H1 (cell line): ENCODE results near the gene DTX3. TPM values are rescaled to one million over a fixed set of nuclear protein-coding genes. Genes with fewer than 3 reads are reported as not detected.
A peak's percentile ranks its signal among the peaks of the same experiment; 100 is the strongest.

Experiments used
- CTCF ChIA-PET: fragments of 300-600 bp; sonication (Branson Sonifier 250); formaldehyde crosslinking; loops from one replicate; lab custom pipeline; 2021; ENCODE audit not compliant: partially characterized antibody; lab: Charles Lee
- POLR2A ChIA-PET: fragments of 300-600 bp; sonication (Branson Sonifier 250); formaldehyde crosslinking; loops from one replicate; lab custom pipeline; 2021; ENCODE audit warnings: inconsistent platforms; ENCODE audit not compliant: partially characterized antibody; lab: Charles Lee
- DNase-seq, 2 experiments: peaks; one replicate each; pipeline versions ENCODE4 v3.0.0 to v3.0.0-alpha.2; 2010 to 2022; ENCODE audit warnings: low spot score in 2 of 2, low read depth in 1 of 2, mixed read lengths in 1 of 2
- FAIRE-seq: peaks from 2 replicates; lab custom pipeline; 2011; peaks lifted over from hg19 to GRCh38; lab: Jason Lieb, UNC
- H2AFZ ChIP-seq: 2 replicates; pipeline ENCODE4 v1.8.1; 2012; ENCODE audit warnings: low read length, inconsistent platforms
- H2AK5ac ChIP-seq: 2 replicates; pipeline ENCODE4 v1.6.1; 2013; ENCODE audit warnings: low read depth, low read length
- H2BK120ac ChIP-seq: replicated peaks from 2 replicates; pipeline ENCODE3; 2013; ENCODE audit warnings: low read depth, low read length, inconsistent platforms
- H2BK12ac ChIP-seq: 2 replicates; pipeline ENCODE4 v1.6.1; 2013; ENCODE audit warnings: low read depth, low read length
- H2BK15ac ChIP-seq: 2 replicates; pipeline ENCODE4 v1.6.1; 2013; ENCODE audit warnings: low read length
- H2BK20ac ChIP-seq: 2 replicates; pipeline ENCODE4 v1.6.1; 2013; ENCODE audit warnings: low read length
- H2BK5ac ChIP-seq: 2 replicates; pipeline ENCODE4 v1.6.1; 2013; ENCODE audit warnings: low read depth, low read length
- H3K14ac ChIP-seq: 2 replicates; pipeline ENCODE4 v1.6.1; 2013; ENCODE audit warnings: inconsistent platforms; ENCODE audit not compliant: insufficient read length
- H3K18ac ChIP-seq: 2 replicates; pipeline ENCODE4 v1.6.1; 2013; ENCODE audit warnings: low read length; ENCODE audit errors: extremely low read depth
- H3K23ac ChIP-seq: 2 replicates; pipeline ENCODE4 v1.6.1; 2013; ENCODE audit warnings: inconsistent platforms; ENCODE audit not compliant: insufficient read length
- H3K23me2 ChIP-seq: 2 replicates; pipeline ENCODE4 v1.6.1; 2013; ENCODE audit warnings: low read depth, low read length
- H3K27ac ChIP-seq: 2 replicates; pipeline ENCODE4 v1.6.1; 2011; ENCODE audit warnings: low read depth, low read length, inconsistent platforms
- H3K27me3 ChIP-seq, 4 experiments: replicated peaks in 1 of 4; 1 replicate in 1 of 4; 2 replicates in 3 of 4; pipeline versions ENCODE4 v1.6.1 to v1.8.1; 2011 to 2013; ENCODE audit warnings: low read length in 3 of 4, mild to moderate bottlenecking in 3 of 4, inconsistent platforms in 2 of 4, mixed read lengths in 2 of 4, moderate library complexity in 1 of 4; ENCODE audit not compliant: control insufficient read depth in 3 of 4, insufficient read depth in 3 of 4; ENCODE audit errors: extremely low read depth in 1 of 4
- H3K36me3 ChIP-seq, 4 experiments: 2 replicates each; pipeline versions ENCODE4 v1.6.1 to v1.8.1; 2011 to 2013; ENCODE audit warnings: mild to moderate bottlenecking in 4 of 4, low read length in 3 of 4, moderate library complexity in 2 of 4, control low read depth in 1 of 4, inconsistent platforms in 1 of 4; ENCODE audit not compliant: insufficient read depth in 4 of 4, control insufficient read depth in 2 of 4
- H3K4ac ChIP-seq: replicated peaks from 2 replicates; pipeline ENCODE3; 2013; ENCODE audit warnings: low read length, low read depth, mixed read lengths, inconsistent platforms; ENCODE audit not compliant: insufficient read length
- H3K4me1 ChIP-seq, 4 experiments: replicated peaks in 1 of 4; 1 replicate in 1 of 4; 2 replicates in 3 of 4; pipeline versions ENCODE4 v1.6.1 to v1.8.1; 2011 to 2013; ENCODE audit warnings: low read length in 3 of 4, inconsistent platforms in 2 of 4, mixed read lengths in 1 of 4; ENCODE audit not compliant: insufficient read depth in 4 of 4, control insufficient read depth in 3 of 4
- H3K4me2 ChIP-seq, 2 experiments: 2 replicates each; pipeline versions ENCODE4 v1.6.1 to v1.8.1; 2011 to 2013; ENCODE audit warnings: low read depth in 2 of 2, low read length in 2 of 2, control low read depth in 1 of 2, inconsistent platforms in 1 of 2, mild to moderate bottlenecking in 1 of 2; ENCODE audit not compliant: insufficient read depth in 1 of 2
- H3K4me3 ChIP-seq, 4 experiments: fragments of 200-600, 300-600 bp in 1 of 4; sonication (generic), shearing (Covaris generic), sonication (Bioruptor Twin) in 1 of 4; 2 replicates each; pipeline versions ENCODE4 v1.5.1 to v1.8.1; 2011 to 2016; ENCODE audit warnings: low read length in 4 of 4, low read depth in 3 of 4, control low read depth in 2 of 4, inconsistent platforms in 2 of 4, mild to moderate bottlenecking in 2 of 4, mixed read lengths in 1 of 4, moderate library complexity in 1 of 4; ENCODE audit not compliant: insufficient read depth in 2 of 4; ENCODE audit errors: extremely low read depth in 1 of 4
- H3K56ac ChIP-seq: replicated peaks from 2 replicates; pipeline ENCODE3; 2013; ENCODE audit warnings: low read depth, mild to moderate bottlenecking, mixed read lengths, low read length, inconsistent platforms; ENCODE audit not compliant: insufficient read length
- H3K79me1 ChIP-seq: 2 replicates; pipeline ENCODE4 v1.6.1; 2013; ENCODE audit warnings: low read depth, low read length, control low read depth
- H3K79me2 ChIP-seq, 2 experiments: 2 replicates each; pipeline versions ENCODE4 v1.6.1 to v1.8.1; 2012 to 2013; ENCODE audit warnings: low read length in 2 of 2, mild to moderate bottlenecking in 2 of 2, inconsistent platforms in 1 of 2; ENCODE audit not compliant: insufficient read depth in 2 of 2, control insufficient read depth in 1 of 2
- H3K9ac ChIP-seq, 4 experiments: replicated peaks in 1 of 4; 1 replicate in 1 of 4; 2 replicates in 3 of 4; pipeline versions ENCODE4 v1.6.1 to v1.8.1; 2011 to 2013; ENCODE audit warnings: low read depth in 3 of 4, low read length in 3 of 4, control low read depth in 2 of 4, mild to moderate bottlenecking in 2 of 4, moderate library complexity in 2 of 4, inconsistent platforms in 1 of 4; ENCODE audit errors: extremely low read depth in 1 of 4
- H3K9me3 ChIP-seq, 2 experiments: 2 replicates each; pipeline versions ENCODE4 v1.6.1 to v1.8.1; 2012 to 2013; ENCODE audit warnings: mild to moderate bottlenecking in 2 of 2, moderate library complexity in 2 of 2, control low read depth in 1 of 2, inconsistent platforms in 1 of 2, low read depth in 1 of 2, low read length in 1 of 2, mixed read lengths in 1 of 2; ENCODE audit not compliant: insufficient read depth in 2 of 2
- H4K20me1 ChIP-seq, 2 experiments: replicated peaks in 1 of 2; 2 replicates each; pipeline versions ENCODE3 to v1.8.1; 2011 to 2013; ENCODE audit warnings: inconsistent platforms in 2 of 2, low read length in 2 of 2, mild to moderate bottlenecking in 1 of 2; ENCODE audit not compliant: insufficient read depth in 2 of 2, control insufficient read depth in 1 of 2
- H4K5ac ChIP-seq: 2 replicates; pipeline ENCODE4 v1.6.1; 2013; ENCODE audit warnings: low read length, low read depth, mixed read lengths, inconsistent platforms; ENCODE audit not compliant: insufficient read length
- H4K8ac ChIP-seq: 2 replicates; pipeline ENCODE4 v1.8.0; 2013; ENCODE audit warnings: mild to moderate bottlenecking, moderate library complexity, low read length, inconsistent platforms; ENCODE audit not compliant: insufficient read depth; ENCODE audit errors: extremely low read depth
- H4K91ac ChIP-seq: replicated peaks from 2 replicates; pipeline ENCODE3; 2013; ENCODE audit warnings: low read length, mixed read lengths, inconsistent platforms; ENCODE audit not compliant: insufficient read length
- BCL11A ChIP-seq, 2 experiments: IDR thresholded peaks; one replicate each; pipeline ENCODE4 v1.6.1; 2011; ENCODE audit warnings: low read depth in 2 of 2, low read length in 2 of 2, mild to moderate bottlenecking in 2 of 2
- CHD1 ChIP-seq: IDR thresholded peaks from 2 replicates; pipeline ENCODE4 v1.6.1; 2012; ENCODE audit warnings: low read depth, low read length, improper control_type of control experiment
- RNF2 ChIP-seq: fragments of 200-900, 300-1000 bp; sonication (generic); IDR thresholded peaks from 2 replicates; pipeline ENCODE4 v1.7.1; 2016; ENCODE audit warnings: borderline replicate concordance, low read depth, mild to moderate bottlenecking, antibody characterized with exemption, low read length; ENCODE audit not compliant: poor library complexity, severe bottlenecking; ENCODE audit errors: missing control alignments
- WGBS, 2 experiments: shearing (Covaris generic) in 1 of 2; methylation state at CpG; one replicate each; pipeline versions ENCODE4 v1.1.6 to v1.1.7; 2013 to 2015; ENCODE audit warnings: low lambda C conversion rate in 2 of 2, mixed read lengths in 2 of 2, inconsistent platforms in 1 of 2, low coverage in 1 of 2, missing lambda C conversion rate in 1 of 2; ENCODE audit not compliant: insufficient replicate concordance in 2 of 2, insufficient coverage in 1 of 2, insufficient read length in 1 of 2; ENCODE audit errors: extremely low coverage in 1 of 2, missing lambda C conversion rate in 1 of 2; 5-methylcytosine and 5-hydroxymethylcytosine counted together
- polyA plus RNA-seq, 7 experiments: library from polyadenylated mRNA; depleted of rRNA in 3 of 7; stranded (reverse) in 5 of 7; unstranded in 2 of 7; fragments of >200 nt in 5 of 7; fragments of 200-250 nt in 2 of 7; gene quantifications; 1 replicate in 5 of 7; 2 replicates in 1 of 7; 4 replicates in 1 of 7; pipeline versions ENCODE4 v1.2.1 to v1.2.3, GENCODE V29; 2011 to 2013; ENCODE audit warnings: missing spikeins in 2 of 7, mixed read lengths in 2 of 7
- total RNA-seq: library from RNA; stranded (reverse); fragmentation: NEBNext Ultra II Directional; extraction: Animal tissue kit (Norgen Biotek cat#: 25700); gene quantifications from 2 replicates; pipeline ENCODE4 v1.2.1, GENCODE V29; 2021

DTX3 gene
- total and polyA plus RNA-seq, 2 of the 8 experiments (the other 6 are each of a cell fraction or from before 2014, with no cell fraction given) = 41.8 to 92.5 TPM

- H3K27ac ChIP-seq = no peak overlapping the region
- WGBS, 2 experiments = 83% methylated on average over 9 of the region's 9 CpGs; no CpG with 5 or more reads in 1 of the 2 experiments
- H2BK12ac ChIP-seq = peak overlapping the region; percentile 75; the same call in 1 of the 2 replicates
- H3K79me2 ChIP-seq = no peaks in the 10 kb centered on the region
- no peak overlapping the region for H3K9ac ChIP-seq
- H3K27me3 ChIP-seq = peaks cover 93 to 100% (median 99%) of the 10 kb centered on the region in 4 experiments
- no peak overlapping the region for H3K56ac ChIP-seq
- no peak overlapping the region for H3K4me3 ChIP-seq
- H4K5ac ChIP-seq = no peak overlapping the region
- H4K91ac ChIP-seq = no peak overlapping the region
- no peak overlapping the region for H2BK120ac ChIP-seq
- H3K79me1 ChIP-seq = 0 out of 2 replicates have a peak, but pooled peaks cover 2% of the 10 kb centered on the region
- DNase-seq = no peak
- H2BK15ac ChIP-seq = no peak overlapping the region
- H3K4me1 ChIP-seq = peaks cover 0 to 23% (median 15%) of the 10 kb centered on the region in 4 experiments; a peak in 6 of 7 replicates
- CTCF ChIA-PET = interaction anchor here (0.6 to 10.7 kb wide), 24 partner anchors 9 to 309 kb away, joined by 3 to 201 read pairs (median 4); partner anchors contain the start of genes ARHGEF25, B4GALNT1, OS9 and PIP4K2C
- no peak overlapping the region for H3K23ac ChIP-seq
- POLR2A ChIA-PET = interaction anchor here (0.9 to 1.5 kb wide), 4 partner anchors 11 to 150 kb away, joined by 3 read pairs; partner anchors contain the start of genes ARHGEF25, EEF1AKMT3, METTL1 and PIP4K2C
- H4K8ac ChIP-seq = no peak overlapping the region
- H3K14ac ChIP-seq = no peak overlapping the region
- H3K4ac ChIP-seq = peak overlapping the region; percentile 5
- H3K23me2 ChIP-seq = peaks cover 7% of the 10 kb centered on the region; the same call in 1 of the 2 replicates
- H2AFZ ChIP-seq = no peak overlapping the region
- H2BK20ac ChIP-seq = no peak overlapping the region
- no peaks in the 10 kb centered on the region; a peak in 1 of 8 replicates for H3K36me3 ChIP-seq
- no peak overlapping the region for H3K18ac ChIP-seq
- peak overlapping the region; percentile 54 to 78; a peak in 2 of 4 replicates for H3K4me2 ChIP-seq
- TF ChIP-seq BCL11A (IDR thresholded peaks at IDR 0.05; ENCODE audit: low read depth in 2 of 2, low read length in 2 of 2) (no peak), CHD1 (no peak), RNF2 (peak; percentile 10)
- H4K20me1 ChIP-seq = peaks cover 0 to 31% of the 10 kb centered on the region in 2 experiments
- no peak for FAIRE-seq
- H2BK5ac ChIP-seq = no peak overlapping the region
- H2AK5ac ChIP-seq = 0 out of 2 replicates have a peak overlapping the region, but pooled peaks have one; percentile 14
- no peaks in the 10 kb centered on the region; a peak in 1 of 4 replicates for H3K9me3 ChIP-seq
Observed at GRCh38 chr12:57622293-57623245, 17.9 kb downstream of the DTX3 start.
